Stomach (tissue), 4 donors: Measurements from ENCODE around the gene CYP26B1.

Experiments
- EP300 ChIP-seq: sonication (generic); formaldehyde crosslinking; IDR thresholded peaks from one replicate; pipeline ENCODE4 v1.6.1; 2017; ENCODE audit warnings: antibody characterized with exemption
- POLR2A ChIP-seq, 4 donors: fragments of 450-650 bp; IDR thresholded peaks; one replicate each; pipeline ENCODE4 v1.6.1; 2016; ENCODE audit warnings: antibody characterized with exemption in 4 of 4, control low read depth in 2 of 4, mild to moderate bottlenecking in 1 of 4, moderate library complexity in 1 of 4
- POLR2AphosphoS5 ChIP-seq, 3 donors: sonication (generic); formaldehyde crosslinking; IDR thresholded peaks; one replicate each; pipeline ENCODE4 v1.6.1; 2016; ENCODE audit warnings: antibody characterized with exemption in 3 of 3
- TF ChIP-seq, protein P1 (sequence below), 7 experiments: fragments of 450-650 bp in 4 of 7; fragments of 200-600 bp in 3 of 7; sonication (generic) in 3 of 7; IDR thresholded peaks; one replicate each; pipeline ENCODE4 v1.5.1; 2016 to 2019; ENCODE audit warnings: antibody characterized with exemption in 7 of 7, control low read depth in 2 of 7, mild to moderate bottlenecking in 1 of 7

DNA sequence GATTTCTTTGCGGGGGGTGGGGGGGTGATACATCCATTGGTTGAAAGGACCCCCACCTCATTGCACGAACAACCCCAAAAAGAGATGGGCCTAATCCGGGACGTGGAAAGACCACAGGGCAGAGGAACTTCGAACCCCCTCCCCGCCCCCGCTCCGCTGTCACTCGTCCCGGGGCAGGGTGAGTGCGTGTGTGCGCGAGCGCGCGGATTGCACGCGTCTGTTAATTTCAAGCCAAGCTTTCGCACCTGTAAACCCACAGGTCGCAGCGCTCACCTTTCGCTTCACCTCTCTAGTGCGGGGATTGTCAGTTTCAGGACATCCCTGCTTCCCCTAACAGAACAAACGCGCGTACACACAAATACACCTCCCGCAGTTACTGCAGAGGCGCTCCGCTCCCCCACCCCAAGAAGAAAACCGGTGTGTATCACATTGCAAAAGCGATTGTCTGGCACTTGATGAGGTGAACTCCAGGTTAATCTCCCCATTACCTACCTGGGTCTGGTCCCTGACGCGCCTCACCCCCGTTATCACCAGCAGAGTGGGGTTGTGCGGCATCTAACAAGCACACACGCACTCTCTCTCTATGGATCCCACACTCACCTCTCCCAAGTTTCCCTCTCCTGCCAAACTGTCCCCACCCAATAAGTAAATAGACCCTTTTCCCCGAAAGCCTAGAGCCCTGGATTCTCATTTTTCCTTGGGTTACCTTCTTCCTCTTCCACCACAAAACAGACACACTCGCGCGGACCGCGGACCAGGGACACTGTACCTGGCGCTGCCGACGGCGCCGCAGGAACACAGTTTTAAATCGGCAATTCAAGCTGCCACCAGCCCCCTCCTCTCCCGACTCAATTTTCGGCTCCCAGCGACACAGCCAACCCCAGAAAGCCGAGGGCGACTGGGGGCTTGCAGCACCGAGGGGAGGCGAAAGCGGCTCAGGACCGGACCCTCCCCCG is 1.0 kb downstream of the CYP26B1 start:
- TF ChIP-seq, protein P1, sequence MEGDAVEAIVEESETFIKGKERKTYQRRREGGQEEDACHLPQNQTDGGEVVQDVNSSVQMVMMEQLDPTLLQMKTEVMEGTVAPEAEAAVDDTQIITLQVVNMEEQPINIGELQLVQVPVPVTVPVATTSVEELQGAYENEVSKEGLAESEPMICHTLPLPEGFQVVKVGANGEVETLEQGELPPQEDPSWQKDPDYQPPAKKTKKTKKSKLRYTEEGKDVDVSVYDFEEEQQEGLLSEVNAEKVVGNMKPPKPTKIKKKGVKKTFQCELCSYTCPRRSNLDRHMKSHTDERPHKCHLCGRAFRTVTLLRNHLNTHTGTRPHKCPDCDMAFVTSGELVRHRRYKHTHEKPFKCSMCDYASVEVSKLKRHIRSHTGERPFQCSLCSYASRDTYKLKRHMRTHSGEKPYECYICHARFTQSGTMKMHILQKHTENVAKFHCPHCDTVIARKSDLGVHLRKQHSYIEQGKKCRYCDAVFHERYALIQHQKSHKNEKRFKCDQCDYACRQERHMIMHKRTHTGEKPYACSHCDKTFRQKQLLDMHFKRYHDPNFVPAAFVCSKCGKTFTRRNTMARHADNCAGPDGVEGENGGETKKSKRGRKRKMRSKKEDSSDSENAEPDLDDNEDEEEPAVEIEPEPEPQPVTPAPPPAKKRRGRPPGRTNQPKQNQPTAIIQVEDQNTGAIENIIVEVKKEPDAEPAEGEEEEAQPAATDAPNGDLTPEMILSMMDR (IDR thresholded peaks at IDR 0.05), result no peak
- no peak for TF ChIP-seq POLR2A (IDR thresholded peaks at IDR 0.05)
- TF ChIP-seq EP300, result no peak
- TF ChIP-seq POLR2AphosphoS5 (IDR thresholded peaks at IDR 0.05), result no peak
